ENCODE data around the gene PTPRD.

PTPRD gene

DNA sequence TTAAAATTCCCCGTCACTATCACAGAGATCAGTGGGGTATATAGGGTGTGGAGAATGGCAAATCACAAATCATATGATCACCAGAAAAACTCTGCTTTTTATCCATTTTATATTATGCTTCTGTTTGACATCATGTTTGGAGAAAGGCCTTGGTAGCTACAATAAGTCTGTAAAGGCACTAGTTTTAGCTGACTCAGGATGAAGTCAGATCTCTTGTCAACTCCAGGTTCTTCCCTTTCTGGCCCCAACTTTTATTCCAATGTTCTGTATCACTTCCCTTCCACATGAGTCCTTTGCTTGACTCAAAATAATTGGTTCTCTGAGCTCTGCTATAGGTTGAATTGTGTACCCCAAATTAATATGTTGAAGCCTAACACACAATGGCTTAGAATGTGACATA, 484.9 kb downstream of the PTPRD start:
- no peak for FAIRE-seq
- TF ChIP-seq, protein P1, sequence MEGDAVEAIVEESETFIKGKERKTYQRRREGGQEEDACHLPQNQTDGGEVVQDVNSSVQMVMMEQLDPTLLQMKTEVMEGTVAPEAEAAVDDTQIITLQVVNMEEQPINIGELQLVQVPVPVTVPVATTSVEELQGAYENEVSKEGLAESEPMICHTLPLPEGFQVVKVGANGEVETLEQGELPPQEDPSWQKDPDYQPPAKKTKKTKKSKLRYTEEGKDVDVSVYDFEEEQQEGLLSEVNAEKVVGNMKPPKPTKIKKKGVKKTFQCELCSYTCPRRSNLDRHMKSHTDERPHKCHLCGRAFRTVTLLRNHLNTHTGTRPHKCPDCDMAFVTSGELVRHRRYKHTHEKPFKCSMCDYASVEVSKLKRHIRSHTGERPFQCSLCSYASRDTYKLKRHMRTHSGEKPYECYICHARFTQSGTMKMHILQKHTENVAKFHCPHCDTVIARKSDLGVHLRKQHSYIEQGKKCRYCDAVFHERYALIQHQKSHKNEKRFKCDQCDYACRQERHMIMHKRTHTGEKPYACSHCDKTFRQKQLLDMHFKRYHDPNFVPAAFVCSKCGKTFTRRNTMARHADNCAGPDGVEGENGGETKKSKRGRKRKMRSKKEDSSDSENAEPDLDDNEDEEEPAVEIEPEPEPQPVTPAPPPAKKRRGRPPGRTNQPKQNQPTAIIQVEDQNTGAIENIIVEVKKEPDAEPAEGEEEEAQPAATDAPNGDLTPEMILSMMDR (IDR thresholded peaks at IDR 0.05; ENCODE audit: insufficient read depth, missing control alignments), result no peak
- DNase-seq (ENCODE audit: insufficient read length, low spot score), result no peak

DNA sequence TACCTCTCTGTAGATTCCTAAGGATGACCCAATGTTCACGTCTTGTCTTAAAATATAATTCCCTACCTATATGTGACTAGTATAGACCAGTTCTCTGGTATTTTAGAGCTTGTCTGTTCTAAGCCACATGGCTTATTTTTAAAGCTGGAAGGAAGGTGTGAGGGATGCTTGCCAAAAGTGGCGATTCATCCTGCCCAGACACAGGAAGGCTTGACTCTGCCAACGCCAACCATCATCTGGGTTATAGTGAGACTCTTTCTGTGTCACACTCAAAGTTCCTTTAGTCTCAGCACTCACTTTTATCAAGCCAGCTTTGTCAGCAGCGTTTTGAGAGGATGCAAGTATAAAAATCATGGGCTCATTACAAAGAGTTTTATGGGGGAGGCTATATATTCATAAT, 500.0 kb downstream of the PTPRD start:
- TF ChIP-seq, protein P1 (IDR thresholded peaks at IDR 0.05; ENCODE audit: insufficient read depth, missing control alignments), result no peak
- DNase-seq (ENCODE audit: insufficient read length, low spot score) (no peak), FAIRE-seq (no peak)

DNA sequence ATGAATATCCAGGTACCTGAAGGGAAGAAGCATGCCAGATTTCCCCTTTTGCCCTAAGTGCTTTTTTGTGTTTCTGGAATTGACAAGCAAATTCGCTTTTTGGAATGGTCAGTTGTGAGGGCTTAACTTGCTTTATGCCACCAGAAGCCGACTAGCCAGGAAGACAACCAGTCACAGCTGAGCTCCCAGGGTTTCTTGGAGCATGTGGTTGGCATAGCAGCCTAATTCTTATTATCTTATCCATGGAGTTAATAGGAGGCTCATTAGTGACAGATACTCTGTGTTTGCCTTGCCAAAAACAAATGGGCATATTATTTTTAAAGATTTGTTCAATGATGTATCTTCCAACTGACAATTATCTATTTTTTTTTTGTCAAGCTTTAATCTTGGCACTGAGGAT, 500.7 kb downstream of the PTPRD start:
- TF ChIP-seq, protein P1 (IDR thresholded peaks at IDR 0.05; ENCODE audit: insufficient read depth, missing control alignments), result no peak
- DNase-seq (ENCODE audit: insufficient read length, low spot score), result no peak
- no peak for FAIRE-seq

DNA sequence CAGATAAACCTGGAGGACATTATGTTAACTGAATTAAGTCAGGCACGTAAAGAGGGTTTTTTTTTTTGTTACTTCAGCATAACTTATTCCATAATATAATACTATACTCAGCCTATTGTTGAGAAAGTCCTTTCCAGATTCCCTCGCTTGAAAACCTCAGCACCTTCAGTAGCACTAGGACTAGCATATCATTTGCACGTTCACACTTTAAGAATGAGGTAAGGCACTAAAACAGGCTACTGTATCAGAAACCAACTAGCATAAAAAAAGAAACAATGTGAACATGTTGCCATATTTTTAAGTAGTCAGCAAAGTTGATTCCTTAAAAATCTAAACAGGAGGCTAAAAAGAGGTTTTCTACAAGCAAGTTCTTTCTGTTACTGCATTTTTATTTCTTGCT, 504.0 kb downstream of the PTPRD start:
- DNase-seq (ENCODE audit: insufficient read length, low spot score), result no peak
- FAIRE-seq, result no peak
- TF ChIP-seq, protein P1 (IDR thresholded peaks at IDR 0.05; ENCODE audit: insufficient read depth, missing control alignments), result no peak

DNA sequence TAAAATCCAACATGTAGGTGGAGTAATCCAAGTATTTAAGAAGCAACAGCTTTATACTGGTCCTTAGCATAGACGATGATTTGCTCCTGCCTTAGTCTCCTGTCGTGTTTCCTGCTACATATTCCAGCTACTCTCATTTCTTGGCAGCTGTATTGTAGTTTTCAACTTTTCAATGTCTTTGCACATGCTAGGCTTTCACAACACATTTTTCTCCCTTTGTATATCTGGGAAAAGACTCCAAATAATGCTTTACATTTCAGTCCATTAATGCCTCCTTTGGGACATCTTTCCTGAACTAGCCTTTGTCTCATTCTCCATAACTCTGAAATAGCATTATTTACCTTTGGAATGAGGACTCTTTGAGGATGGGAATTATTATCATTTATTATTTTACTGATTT, 508.0 kb downstream of the PTPRD start:
- TF ChIP-seq, protein P1 (IDR thresholded peaks at IDR 0.05; ENCODE audit: insufficient read depth, missing control alignments), result no peak
- no peak for DNase-seq (ENCODE audit: insufficient read length, low spot score)
- FAIRE-seq, result no peak

DNA sequence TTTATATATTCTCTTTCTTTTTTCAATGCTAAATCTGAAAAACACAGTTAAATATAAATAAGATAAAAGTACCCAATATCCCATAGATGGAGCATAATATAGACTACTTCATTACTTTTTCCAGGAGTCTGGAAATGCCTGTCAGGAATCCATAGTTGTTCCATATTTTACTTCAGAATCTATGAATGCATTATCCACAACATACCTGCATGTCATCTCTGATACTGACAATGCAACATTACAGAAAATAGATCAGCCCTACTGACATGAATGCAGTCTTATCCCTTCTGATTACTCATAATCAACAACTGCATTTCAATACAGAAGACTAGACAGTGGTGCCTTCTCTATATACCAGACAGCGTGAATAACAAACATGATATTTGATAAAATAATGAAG, 517.6 kb downstream of the PTPRD start:
- TF ChIP-seq, protein P1 (IDR thresholded peaks at IDR 0.05; ENCODE audit: insufficient read depth, missing control alignments), result no peak
- no peak for FAIRE-seq

DNA sequence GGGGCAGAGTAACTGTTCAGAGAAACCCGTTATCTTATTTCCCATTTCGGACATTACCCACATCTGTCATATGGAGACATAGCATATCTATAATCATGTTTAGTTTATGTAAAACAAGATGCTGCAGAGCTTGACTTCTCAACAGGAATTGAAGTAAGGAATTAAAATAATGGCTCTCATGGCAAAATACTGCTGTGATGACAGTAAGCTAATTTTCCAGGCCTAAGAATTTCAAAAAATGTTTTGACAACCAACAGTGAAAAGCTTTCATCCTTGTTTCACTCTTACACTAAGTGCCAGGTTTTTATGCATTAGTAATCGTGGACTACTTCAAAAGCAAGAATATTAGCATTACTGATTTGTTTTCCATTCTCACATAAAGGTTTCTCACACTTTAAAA, 518.2 kb downstream of the PTPRD start:
- DNase-seq (ENCODE audit: insufficient read length, low spot score) (no peak), FAIRE-seq (no peak)
- TF ChIP-seq, protein P1 (IDR thresholded peaks at IDR 0.05; ENCODE audit: insufficient read depth, missing control alignments), result no peak

More for the DNA sequence above, 517.6 kb downstream of the PTPRD start:
- DNase-seq (ENCODE audit: insufficient read length, low spot score), result no peak
